Measurements from ENCODE around the gene FGG.
"Not testable (repeated sequence)": the region's sequence is repeated elsewhere in the genome, so short reads cannot be mapped to it uniquely, and the experiment has no call there.

Gene FGG

DNA sequence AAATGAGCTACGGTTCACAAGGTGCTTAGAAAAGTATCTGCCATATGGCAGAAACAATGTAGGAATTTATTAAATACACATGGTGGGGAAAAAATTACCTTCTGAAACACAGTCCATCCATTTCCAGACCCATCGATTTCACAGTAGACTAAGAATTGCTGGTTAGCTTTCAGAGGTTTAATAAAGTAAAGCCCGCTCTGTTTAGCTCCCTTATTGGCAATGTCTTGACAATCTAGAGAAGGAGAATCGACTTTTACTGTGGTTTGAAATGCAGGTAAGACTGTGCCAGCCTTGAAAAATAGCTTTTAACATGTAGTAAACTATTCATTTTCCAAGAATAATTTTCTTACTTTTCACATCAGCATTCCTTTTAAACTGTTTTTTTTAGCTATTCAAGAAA, 2.9 kb downstream of the FGG start:
- no peak overlapping the region for H3K27ac ChIP-seq (ENCODE audit: low read length)
- no peaks in the 10 kb centered on the region for H3K4me1 ChIP-seq (ENCODE audit: insufficient read depth, low read length)
- no peaks in the 10 kb centered on the region for H3K36me3 ChIP-seq (ENCODE audit: insufficient read depth, low read depth, low read length)
- H3K9ac ChIP-seq (ENCODE audit: low read depth, low read length), result no peak overlapping the region
- H3K27me3 ChIP-seq (ENCODE audit: insufficient read depth, low read length), result no peaks in the 10 kb centered on the region
- H3K9me3 ChIP-seq (ENCODE audit: insufficient read depth, low read depth, low read length), result no peaks in the 10 kb centered on the region
- H3K4me3 ChIP-seq (ENCODE audit: low read length), result no peak overlapping the region

DNA sequence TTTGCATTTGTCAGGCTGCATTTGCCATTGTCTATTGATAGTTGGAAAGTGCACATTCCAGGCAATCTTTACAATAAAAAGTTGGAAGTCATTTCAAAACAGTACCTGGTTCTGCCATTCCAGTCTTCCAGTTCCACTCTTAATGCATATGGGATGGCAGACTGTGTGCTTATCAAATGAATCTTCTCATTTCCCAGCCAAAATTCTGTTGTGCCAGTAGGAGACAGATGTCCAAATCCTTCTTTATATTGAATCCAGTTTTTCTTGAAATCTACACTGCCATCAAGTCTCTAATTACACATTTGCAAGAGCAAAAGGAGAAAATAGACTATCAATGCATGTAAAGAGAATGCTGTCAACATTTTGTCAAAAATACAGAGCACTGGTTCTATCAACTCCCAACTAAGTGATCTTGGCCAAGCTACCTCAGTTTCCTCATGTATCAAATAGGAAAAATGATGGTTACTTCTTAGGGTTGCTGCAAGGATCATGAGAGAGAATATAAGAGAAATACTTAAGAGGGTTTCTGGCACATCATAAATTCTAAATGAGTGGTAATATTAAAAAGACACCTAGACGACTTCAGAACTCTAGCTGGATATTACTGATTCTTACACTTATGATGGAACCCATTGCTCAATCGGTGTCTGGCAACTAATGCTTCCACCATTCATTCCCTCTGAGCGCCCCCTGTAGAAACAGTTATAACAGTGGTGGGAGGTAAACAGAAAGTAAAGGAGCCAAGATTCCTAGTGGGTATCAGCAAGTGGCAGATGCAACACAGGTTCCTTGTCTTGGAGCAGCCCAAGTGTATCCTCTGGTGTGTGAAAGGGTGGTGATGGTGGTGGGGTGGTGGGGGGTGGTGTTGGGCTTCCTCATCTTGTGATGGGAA, 3.8 kb downstream of the FGG start:
- Histone ChIP-seq H3K4me1 (ENCODE audit: insufficient read depth, low read length) (no peaks in the 10 kb centered on the region), H3K27ac (ENCODE audit: low read length) (no peak overlapping the region)

DNA sequence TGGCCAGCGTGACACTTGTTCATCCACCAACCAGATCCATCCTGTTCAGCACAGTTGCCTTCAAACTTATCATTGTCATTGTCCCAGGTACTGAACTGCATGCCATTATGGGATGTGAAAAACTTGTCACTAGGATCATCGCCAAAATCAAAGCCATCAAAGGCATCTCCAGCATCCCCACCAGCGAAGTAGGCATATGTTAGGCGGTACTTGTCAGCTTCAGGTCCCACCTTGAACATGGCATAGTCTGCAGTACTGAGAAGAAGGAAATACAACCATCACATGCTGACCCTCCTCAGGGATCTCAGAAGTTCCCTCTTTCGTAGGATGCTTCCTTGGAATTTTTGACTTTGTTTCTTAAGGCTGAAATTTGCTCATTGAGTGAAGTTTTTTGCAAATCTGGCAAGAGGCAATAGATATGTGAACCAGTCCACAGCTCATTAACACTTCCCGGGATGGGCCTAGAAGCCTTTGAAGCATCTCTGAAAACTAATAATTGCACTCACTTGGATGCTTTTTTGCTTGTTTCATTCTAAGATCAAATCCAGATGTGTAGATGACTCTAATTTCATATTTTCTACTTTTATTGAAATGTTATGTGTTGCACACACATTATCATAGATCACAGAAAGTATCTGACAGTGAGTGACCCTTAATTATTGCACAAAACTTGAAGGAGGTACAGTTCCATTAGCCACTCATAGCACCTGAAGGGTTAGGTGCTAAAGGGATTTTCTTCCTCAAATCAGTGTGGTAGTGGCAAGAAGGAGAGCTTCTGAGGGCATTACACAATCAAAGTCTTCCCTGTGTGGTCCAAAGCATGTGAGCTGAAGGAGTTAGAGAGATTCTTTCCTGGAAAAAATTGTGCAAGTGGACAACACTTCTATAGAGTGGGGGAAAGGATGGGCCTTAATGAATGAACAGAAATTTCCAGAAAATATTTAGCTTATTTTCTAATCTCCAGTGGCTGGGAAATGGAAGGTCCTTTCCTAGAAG, 5.4 kb downstream of the FGG start:
- Histone ChIP-seq H3K27me3 (ENCODE audit: insufficient read depth, low read length) (no peaks in the 10 kb centered on the region), H3K9ac (ENCODE audit: low read depth, low read length) (no peak overlapping the region), H3K36me3 (ENCODE audit: insufficient read depth, low read depth, low read length) (no peaks in the 10 kb centered on the region), H3K27ac (ENCODE audit: low read length) (no peak overlapping the region), H3K4me3 (ENCODE audit: low read length) (no peak overlapping the region), H3K4me1 (ENCODE audit: insufficient read depth, low read length) (no peaks in the 10 kb centered on the region), H3K9me3 (ENCODE audit: insufficient read depth, low read depth, low read length) (no peaks in the 10 kb centered on the region)

More for the DNA sequence above, 3.8 kb downstream of the FGG start:
- Histone ChIP-seq H3K36me3 (ENCODE audit: insufficient read depth, low read depth, low read length) (no peaks in the 10 kb centered on the region), H3K4me3 (ENCODE audit: low read length) (no peak overlapping the region), H3K27me3 (ENCODE audit: insufficient read depth, low read length) (no peaks in the 10 kb centered on the region), H3K9ac (ENCODE audit: low read depth, low read length) (no peak overlapping the region), H3K9me3 (ENCODE audit: insufficient read depth, low read depth, low read length) (no peaks in the 10 kb centered on the region)

DNA sequence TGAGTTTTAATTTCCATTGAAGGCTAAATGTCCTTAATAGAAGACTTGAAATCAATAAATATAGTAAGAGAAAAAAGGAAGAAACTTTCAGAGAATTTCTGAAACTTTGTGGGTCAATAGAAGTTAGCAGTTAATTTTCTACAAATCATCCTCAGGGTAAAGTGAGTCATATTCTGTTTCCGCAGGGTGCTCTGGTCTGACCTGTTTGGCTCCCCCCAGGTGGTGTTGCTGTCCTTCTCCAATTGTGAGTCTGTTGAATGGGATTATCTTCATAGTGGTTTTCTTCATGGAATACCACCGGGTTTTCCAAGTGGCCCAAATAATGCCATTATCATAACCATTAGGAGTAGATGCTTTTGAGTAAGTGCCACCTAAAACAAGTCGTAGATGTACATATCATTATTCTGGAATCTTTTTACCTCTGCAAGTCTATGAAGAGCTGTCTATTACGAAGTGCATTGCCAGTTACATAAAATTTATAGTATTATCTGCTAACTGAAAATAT, 7.7 kb downstream of the FGG start:
- Histone ChIP-seq H3K36me3 (ENCODE audit: insufficient read depth, low read depth, low read length) (no peaks in the 10 kb centered on the region), H3K9me3 (ENCODE audit: insufficient read depth, low read depth, low read length) (no peaks in the 10 kb centered on the region), H3K4me3 (ENCODE audit: low read length) (no peak overlapping the region), H3K27me3 (ENCODE audit: insufficient read depth, low read length) (no peaks in the 10 kb centered on the region), H3K27ac (ENCODE audit: low read length) (no peak overlapping the region), H3K4me1 (ENCODE audit: insufficient read depth, low read length) (no peaks in the 10 kb centered on the region), H3K9ac (ENCODE audit: low read depth, low read length) (no peak overlapping the region)

DNA sequence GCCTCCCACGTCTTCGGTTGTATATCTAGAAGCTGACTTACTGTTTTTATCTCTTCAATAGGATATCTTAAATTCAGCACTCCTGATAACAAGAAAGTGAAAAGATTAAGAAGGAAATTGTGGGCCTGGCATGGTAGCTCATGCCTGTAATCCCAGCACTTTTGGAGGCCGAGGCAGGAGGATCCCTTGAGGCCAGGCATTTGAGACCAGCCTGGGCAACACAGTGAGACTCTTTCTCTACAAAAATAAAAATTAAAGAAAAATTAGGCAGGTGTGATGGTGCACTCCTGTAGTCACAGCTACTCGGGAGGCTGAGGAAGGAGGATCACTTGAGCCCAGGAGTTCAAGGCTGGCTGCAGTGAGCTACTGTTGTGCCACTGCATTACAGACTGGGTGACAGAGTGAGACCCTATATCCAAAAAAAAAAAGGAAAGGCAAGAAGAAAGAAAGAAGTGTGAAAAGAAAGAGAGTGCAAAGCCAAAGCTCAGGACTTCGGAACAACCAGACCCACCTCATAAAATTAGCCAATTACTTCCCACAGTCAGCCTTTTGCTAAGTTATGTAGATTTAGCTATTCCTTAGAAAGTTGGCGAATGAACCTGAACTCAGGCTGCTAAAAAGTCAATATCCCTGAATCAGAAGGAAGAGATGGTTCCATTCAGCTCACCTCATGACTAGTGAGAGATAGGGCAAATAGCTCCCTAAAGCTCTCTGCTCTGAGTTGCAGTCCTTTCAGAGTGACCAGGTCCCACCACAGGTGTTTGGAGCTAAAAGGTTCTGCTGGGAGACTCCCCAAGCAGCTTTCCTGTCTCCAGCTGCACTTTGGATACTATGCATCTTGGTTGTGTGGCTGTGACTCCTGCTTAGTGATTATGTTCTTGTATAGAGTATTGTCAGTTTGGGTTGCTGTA, 9.2 kb downstream of the FGG start:
- H3K4me1 ChIP-seq (ENCODE audit: insufficient read depth, low read length), result no peaks in the 10 kb centered on the region
- no peaks in the 10 kb centered on the region for H3K27me3 ChIP-seq (ENCODE audit: insufficient read depth, low read length)
- no peaks in the 10 kb centered on the region for H3K36me3 ChIP-seq (ENCODE audit: insufficient read depth, low read depth, low read length)
- H3K4me3 ChIP-seq (ENCODE audit: low read length), result no peak overlapping the region
- H3K9ac ChIP-seq (ENCODE audit: low read depth, low read length), result no peak overlapping the region
- no peak overlapping the region for H3K27ac ChIP-seq (ENCODE audit: low read length)
- H3K9me3 ChIP-seq (ENCODE audit: insufficient read depth, low read depth, low read length), result no peaks in the 10 kb centered on the region

DNA sequence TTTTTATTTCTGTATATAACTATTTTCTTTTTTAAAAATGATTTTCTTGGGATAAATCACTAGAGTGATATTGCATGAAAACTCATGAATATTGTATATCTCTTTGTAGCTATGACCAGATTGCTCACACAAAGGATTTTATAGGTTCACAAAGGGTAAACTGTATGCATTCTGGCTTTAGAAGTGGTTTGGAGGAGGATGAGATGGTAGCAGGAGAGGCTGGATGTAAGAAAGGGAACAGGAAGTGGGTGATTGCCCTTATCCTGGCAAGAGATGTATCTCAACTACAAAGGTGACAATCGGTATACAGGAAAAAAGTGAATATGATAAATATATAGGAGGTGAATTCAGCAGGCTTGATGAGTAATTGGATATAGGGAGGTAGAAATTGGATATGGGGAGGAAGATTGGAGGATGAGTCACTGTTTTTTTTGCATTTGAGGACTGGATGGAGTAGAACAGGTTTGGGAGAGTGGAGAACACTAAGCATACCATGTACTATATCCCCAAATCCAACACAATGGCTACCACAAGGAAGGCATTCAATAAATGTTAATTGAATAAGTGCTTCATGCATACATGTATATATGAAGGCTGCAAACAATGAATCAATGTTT, 9.9 kb downstream of the FGG start:
- H3K36me3 ChIP-seq (ENCODE audit: insufficient read depth, low read depth, low read length), result no peaks in the 10 kb centered on the region
- no peaks in the 10 kb centered on the region for H3K4me1 ChIP-seq (ENCODE audit: insufficient read depth, low read length)
- no peaks in the 10 kb centered on the region for H3K9me3 ChIP-seq (ENCODE audit: insufficient read depth, low read depth, low read length)
- H3K27ac ChIP-seq (ENCODE audit: low read length), result no peak overlapping the region
- H3K9ac ChIP-seq (ENCODE audit: low read depth, low read length), result no peak overlapping the region
- H3K27me3 ChIP-seq (ENCODE audit: insufficient read depth, low read length), result no peaks in the 10 kb centered on the region
- no peak overlapping the region for H3K4me3 ChIP-seq (ENCODE audit: low read length)

DNA sequence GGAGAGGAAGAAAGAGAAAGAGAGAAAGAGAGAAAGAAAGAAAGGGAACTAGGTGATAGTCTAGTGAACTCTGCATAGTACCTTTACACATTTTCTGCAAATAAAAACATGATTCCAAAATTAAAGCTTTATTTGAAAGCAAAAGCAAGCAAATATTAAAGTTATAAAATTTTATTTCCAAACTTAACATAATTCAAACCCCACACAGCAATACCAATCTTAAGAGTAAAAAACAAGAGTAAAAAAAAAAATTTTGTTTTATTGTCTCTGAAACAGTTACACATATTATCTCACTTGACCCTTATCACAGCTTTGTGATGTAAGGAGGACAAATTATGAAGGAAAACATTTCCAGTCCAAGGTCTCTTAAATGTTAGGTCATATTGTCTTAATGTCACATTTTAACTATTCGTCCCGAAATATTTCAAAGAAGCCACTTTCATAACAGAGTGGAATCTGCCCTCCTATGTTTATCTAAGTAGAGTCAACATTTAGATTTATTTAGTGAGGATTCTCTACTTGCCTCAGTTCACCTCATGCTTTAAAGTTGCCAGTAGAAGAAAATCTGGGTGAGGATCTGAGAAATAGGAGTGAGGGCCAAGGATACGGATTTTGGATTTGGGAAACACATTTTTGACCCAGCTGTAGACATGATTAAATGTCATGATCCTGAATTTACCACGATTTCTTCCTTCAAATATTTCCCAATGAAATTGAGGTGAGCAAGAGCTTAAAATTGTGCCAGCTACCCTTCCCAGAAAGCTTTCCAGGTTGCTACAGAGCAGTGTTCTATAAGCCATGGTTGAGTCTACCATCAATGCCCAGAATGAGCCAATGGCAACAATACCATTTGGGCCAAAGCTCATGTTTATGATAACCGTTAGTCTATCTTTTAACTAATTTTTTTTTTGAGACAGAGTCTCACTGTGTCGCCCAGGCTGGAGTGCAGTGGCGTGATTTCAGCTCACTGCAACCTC, 14.4 kb downstream of the FGG start:
- Histone ChIP-seq H3K27me3 (ENCODE audit: insufficient read depth, low read length) (no peaks in the 10 kb centered on the region), H3K4me3 (ENCODE audit: low read length) (no peak overlapping the region), H3K9ac (ENCODE audit: low read depth, low read length) (no peak overlapping the region), H3K9me3 (ENCODE audit: insufficient read depth, low read depth, low read length) (no peaks in the 10 kb centered on the region), H3K27ac (ENCODE audit: low read length) (no peak overlapping the region), H3K36me3 (ENCODE audit: insufficient read depth, low read depth, low read length) (no peaks in the 10 kb centered on the region), H3K4me1 (ENCODE audit: insufficient read depth, low read length) (no peaks in the 10 kb centered on the region)

DNA sequence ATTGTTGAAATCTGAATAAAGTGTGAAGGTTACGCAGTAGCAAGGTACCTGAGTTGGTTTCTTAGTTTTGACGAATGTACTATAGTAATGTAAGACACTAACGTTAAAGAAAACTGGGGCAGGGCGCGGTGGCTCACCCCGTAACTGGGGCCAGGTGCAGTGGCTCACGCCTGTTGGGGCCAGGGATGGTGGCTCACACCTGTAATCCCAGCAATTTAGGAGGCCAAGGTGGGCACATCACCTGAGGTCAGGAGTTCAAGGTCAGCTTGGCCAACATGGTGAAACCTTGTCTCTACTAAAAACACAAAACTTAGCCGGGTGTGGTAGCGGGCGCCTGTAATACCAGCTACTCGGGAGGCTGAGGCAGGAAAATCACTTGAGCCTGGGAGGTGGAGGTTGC, 15.2 kb downstream of the FGG start:
- H3K27ac ChIP-seq (ENCODE audit: low read length); H3K9ac ChIP-seq (ENCODE audit: low read depth, low read length); H3K4me3 ChIP-seq (ENCODE audit: low read length); H3K9me3 ChIP-seq (ENCODE audit: insufficient read depth, low read depth, low read length); H3K4me1 ChIP-seq (ENCODE audit: insufficient read depth, low read length); H3K27me3 ChIP-seq (ENCODE audit: insufficient read depth, low read length); H3K36me3 ChIP-seq (ENCODE audit: insufficient read depth, low read depth, low read length): not testable (repeated sequence)

DNA sequence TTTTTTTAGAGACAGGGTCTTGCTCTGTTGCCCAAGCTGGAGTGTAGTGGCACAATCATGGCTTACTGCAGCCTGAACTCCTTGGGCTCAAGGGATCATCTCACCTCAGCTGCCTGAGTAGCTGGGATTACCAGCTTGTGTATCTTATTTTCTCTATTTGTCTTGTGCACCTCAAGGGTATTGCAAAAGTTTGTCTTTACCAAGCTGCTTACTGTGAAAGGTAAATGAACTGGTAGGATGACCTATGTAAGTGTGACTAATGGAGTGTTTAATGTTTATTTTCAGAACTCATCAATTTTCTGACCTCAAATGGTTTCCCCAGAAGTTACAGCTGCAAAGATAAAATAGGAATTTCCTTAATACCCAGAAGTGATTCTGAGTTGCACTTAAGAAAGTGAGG, 16.6 kb downstream of the FGG start:
- no peaks in the 10 kb centered on the region for H3K4me1 ChIP-seq (ENCODE audit: insufficient read depth, low read length)
- H3K36me3 ChIP-seq (ENCODE audit: insufficient read depth, low read depth, low read length), result no peaks in the 10 kb centered on the region
- no peak overlapping the region for H3K4me3 ChIP-seq (ENCODE audit: low read length)
- no peaks in the 10 kb centered on the region for H3K9me3 ChIP-seq (ENCODE audit: insufficient read depth, low read depth, low read length)
- H3K9ac ChIP-seq (ENCODE audit: low read depth, low read length), result no peak overlapping the region
- no peak overlapping the region for H3K27ac ChIP-seq (ENCODE audit: low read length)
- no peaks in the 10 kb centered on the region for H3K27me3 ChIP-seq (ENCODE audit: insufficient read depth, low read length)

DNA sequence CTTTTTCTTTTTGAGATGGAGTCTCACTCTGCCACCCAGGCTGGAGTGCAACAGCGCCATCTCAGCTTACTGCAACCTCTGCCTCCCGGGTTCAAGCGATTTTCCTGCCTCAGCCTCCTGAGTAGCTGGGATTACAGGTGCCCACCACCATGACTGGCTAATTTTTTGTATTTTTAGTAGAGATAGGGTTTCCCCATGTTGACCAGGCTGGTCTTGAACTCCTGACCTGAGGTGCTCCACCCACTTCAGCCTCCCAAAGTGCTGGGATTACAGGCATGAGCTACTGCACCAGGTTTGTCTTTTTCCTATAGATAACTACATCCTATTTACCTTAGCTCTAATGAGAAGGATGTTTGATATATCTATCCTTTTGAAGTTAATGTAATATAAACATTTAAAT, 18.1 kb downstream of the FGG start:
- H3K27ac ChIP-seq (ENCODE audit: low read length); H3K9me3 ChIP-seq (ENCODE audit: insufficient read depth, low read depth, low read length); H3K4me1 ChIP-seq (ENCODE audit: insufficient read depth, low read length); H3K4me3 ChIP-seq (ENCODE audit: low read length); H3K9ac ChIP-seq (ENCODE audit: low read depth, low read length); H3K27me3 ChIP-seq (ENCODE audit: insufficient read depth, low read length); H3K36me3 ChIP-seq (ENCODE audit: insufficient read depth, low read depth, low read length): not testable (repeated sequence)

Measured in iPS-20b (cell line).